Activated CD4-positive, alpha-beta memory T cell treated with anti-CD3 and anti-CD28 coated beads, Interleukin-2, amount 10 ng/mL, durations not matched to agents 7 days and 5 days (primary cell): ENCODE data around the gene PAX8. TPM values are rescaled to one million over a fixed set of nuclear protein-coding genes. Genes with fewer than 3 reads are reported as not detected.
A peak's percentile ranks its signal among the peaks of the same experiment; 100 is the strongest.
"Not testable (repeated sequence)": the region's sequence is repeated elsewhere in the genome, so short reads cannot be mapped to it uniquely, and the experiment has no call there.

Experiments used
- CTCF ChIA-PET: fragments of 350-600 bp; sonication (Branson Sonifier 250); formaldehyde crosslinking; loops from one replicate; lab custom pipeline; 2021; ENCODE audit warnings: antibody characterized with exemption, inconsistent platforms; lab: Charles Lee
- POLR2A ChIA-PET: fragments of 350-600 bp; sonication (Branson Sonifier 250); formaldehyde crosslinking; loops from one replicate; lab custom pipeline; 2021; ENCODE audit warnings: antibody characterized with exemption; lab: Charles Lee
- DNase-seq: peaks from one replicate; pipeline ENCODE4 v3.0.0-alpha.2; 2020
- H3K27ac Mint-ChIP-seq: one replicate; pipeline ENCODE4 v1.8.0; 2021; ENCODE audit warnings: mild to moderate bottlenecking, mixed read lengths
- H3K27me3 Mint-ChIP-seq: one replicate; pipeline ENCODE4 v1.8.0; 2021; ENCODE audit warnings: mixed read lengths
- H3K36me3 Mint-ChIP-seq: one replicate; pipeline ENCODE4 v1.8.0; 2021; ENCODE audit warnings: low read depth, mixed read lengths
- H3K4me1 Mint-ChIP-seq: one replicate; pipeline ENCODE4 v1.8.0; 2021; ENCODE audit warnings: mixed read lengths
- H3K4me3 Mint-ChIP-seq: one replicate; pipeline ENCODE4 v1.8.0; 2021; ENCODE audit warnings: mild to moderate bottlenecking, mixed read lengths
- H3K9me3 Mint-ChIP-seq: one replicate; pipeline ENCODE4 v1.8.0; 2021; ENCODE audit warnings: mixed read lengths
- total RNA-seq, 2 experiments: library from RNA; stranded (reverse); gene quantifications; one replicate each; pipeline ENCODE4 v1.2.3, GENCODE V29; 2021

PAX8 gene
- 1 to 10 TPM; 1.7 TPM for total RNA-seq

- Mint-ChIP-seq H3K9me3 (no peaks in the 10 kb centered on the region), H3K4me3 (no peak within 1 kb of the TSS), H3K27me3 (peaks cover 78% of the 10 kb centered on the region), H3K27ac (no peak within 1 kb of the TSS), H3K4me1 (peaks cover 4% of the 10 kb centered on the region), H3K36me3 (no peaks in the 10 kb centered on the region)
- DNase-seq = no peak
- POLR2A ChIA-PET = no interaction called here
- CTCF ChIA-PET = no interaction called here
These were observed at the start of gene PAX8 for GRCh38 chr2:113278742-113279139. PAX8 (minus strand) TSS chr2:113278921; CDS start chr2:113278394, 527 bp downstream.

GRCh38 chr2:113328043-113328442, 49.3 kb upstream of the PAX8 start:
- peaks cover 14% of the 10 kb centered on the region for H3K27me3 Mint-ChIP-seq
- POLR2A ChIA-PET = no interaction called here
- H3K9me3 Mint-ChIP-seq = no peaks in the 10 kb centered on the region
- CTCF ChIA-PET = no interaction called here
- peaks cover 17% of the 10 kb centered on the region for H3K4me1 Mint-ChIP-seq
- no peak for DNase-seq
- no peaks in the 10 kb centered on the region for H3K36me3 Mint-ChIP-seq
- no peak overlapping the region for H3K27ac Mint-ChIP-seq
- no peak overlapping the region for H3K4me3 Mint-ChIP-seq

- peaks cover 24% of the 10 kb centered on the region for H3K27me3 Mint-ChIP-seq
- H3K27ac Mint-ChIP-seq, H3K36me3 Mint-ChIP-seq, H3K9me3 Mint-ChIP-seq, CTCF ChIA-PET, POLR2A ChIA-PET, DNase-seq: not testable (repeated sequence)
- H3K4me1 Mint-ChIP-seq = peaks cover 17% of the 10 kb centered on the region
- peak overlapping the region; percentile 43 for H3K4me3 Mint-ChIP-seq
These were observed 46.5 kb upstream of the PAX8 start for GRCh38 chr2:113325161-113325731.

- POLR2A ChIA-PET = no interaction called here
- H3K9me3 Mint-ChIP-seq = no peaks in the 10 kb centered on the region
- no peak overlapping the region for H3K27ac Mint-ChIP-seq
- DNase-seq = peak; percentile 23
- H3K27me3 Mint-ChIP-seq = peaks cover 24% of the 10 kb centered on the region
- peak overlapping the region; percentile 54 for H3K4me3 Mint-ChIP-seq
- H3K36me3 Mint-ChIP-seq = no peaks in the 10 kb centered on the region
- CTCF ChIA-PET = no interaction called here
- H3K4me1 Mint-ChIP-seq = peaks cover 17% of the 10 kb centered on the region
These were observed 46.0 kb upstream of the PAX8 start for GRCh38 chr2:113324684-113325160.

- DNase-seq, H3K27ac Mint-ChIP-seq, POLR2A ChIA-PET, H3K9me3 Mint-ChIP-seq, H3K4me3 Mint-ChIP-seq, H3K36me3 Mint-ChIP-seq: not testable (repeated sequence)
- H3K4me1 Mint-ChIP-seq = peaks cover 12% of the 10 kb centered on the region
- peaks cover 26% of the 10 kb centered on the region for H3K27me3 Mint-ChIP-seq
- CTCF ChIA-PET = interaction anchor here (1.0 kb wide), 1 partner anchor 47 kb away, joined by 3 read pairs; no protein-coding TSS in a partner anchor
These were observed 44.4 kb upstream of the PAX8 start for GRCh38 chr2:113323129-113323528.

GRCh38 chr2:113320106-113320505, 41.4 kb upstream of the PAX8 start:
- DNase-seq, H3K9me3 Mint-ChIP-seq, POLR2A ChIA-PET, H3K36me3 Mint-ChIP-seq, CTCF ChIA-PET, H3K27ac Mint-ChIP-seq, H3K4me1 Mint-ChIP-seq, H3K4me3 Mint-ChIP-seq: not testable (repeated sequence)
- peaks cover 40% of the 10 kb centered on the region for H3K27me3 Mint-ChIP-seq

- H3K4me3 Mint-ChIP-seq, CTCF ChIA-PET, DNase-seq, H3K9me3 Mint-ChIP-seq, H3K27ac Mint-ChIP-seq, POLR2A ChIA-PET, H3K36me3 Mint-ChIP-seq, H3K4me1 Mint-ChIP-seq: not testable (repeated sequence)
- peaks cover 40% of the 10 kb centered on the region for H3K27me3 Mint-ChIP-seq
These were observed 40.2 kb upstream of the PAX8 start for GRCh38 chr2:113318941-113319340.

GRCh38 chr2:113316085-113316484, 37.4 kb upstream of the PAX8 start:
- CTCF ChIA-PET = no interaction called here
- peaks cover 3% of the 10 kb centered on the region for H3K4me1 Mint-ChIP-seq
- H3K27ac Mint-ChIP-seq = no peak overlapping the region
- H3K9me3 Mint-ChIP-seq = no peaks in the 10 kb centered on the region
- H3K4me3 Mint-ChIP-seq = no peak overlapping the region
- H3K36me3 Mint-ChIP-seq = no peaks in the 10 kb centered on the region
- POLR2A ChIA-PET = no interaction called here
- peaks cover 31% of the 10 kb centered on the region for H3K27me3 Mint-ChIP-seq
- no peak for DNase-seq

- H3K4me3 Mint-ChIP-seq, POLR2A ChIA-PET, H3K36me3 Mint-ChIP-seq, H3K9me3 Mint-ChIP-seq, H3K4me1 Mint-ChIP-seq, CTCF ChIA-PET, DNase-seq, H3K27ac Mint-ChIP-seq: not testable (repeated sequence)
- H3K27me3 Mint-ChIP-seq = peaks cover 31% of the 10 kb centered on the region
These were observed 35.9 kb upstream of the PAX8 start for GRCh38 chr2:113314663-113315062.

GRCh38 chr2:113314176-113314575, 35.5 kb upstream of the PAX8 start:
- H3K4me1 Mint-ChIP-seq, POLR2A ChIA-PET, H3K4me3 Mint-ChIP-seq, H3K27ac Mint-ChIP-seq, H3K9me3 Mint-ChIP-seq, CTCF ChIA-PET, DNase-seq, H3K36me3 Mint-ChIP-seq: not testable (repeated sequence)
- peaks cover 31% of the 10 kb centered on the region for H3K27me3 Mint-ChIP-seq

- H3K27ac Mint-ChIP-seq, H3K36me3 Mint-ChIP-seq, CTCF ChIA-PET, H3K4me3 Mint-ChIP-seq, DNase-seq, H3K9me3 Mint-ChIP-seq, POLR2A ChIA-PET, H3K4me1 Mint-ChIP-seq: not testable (repeated sequence)
- peaks cover 35% of the 10 kb centered on the region for H3K27me3 Mint-ChIP-seq
These were observed 33.1 kb upstream of the PAX8 start for GRCh38 chr2:113311781-113312180.

GRCh38 chr2:113311191-113311590, 32.5 kb upstream of the PAX8 start:
- POLR2A ChIA-PET, H3K4me3 Mint-ChIP-seq, H3K4me1 Mint-ChIP-seq, H3K36me3 Mint-ChIP-seq, DNase-seq, H3K27ac Mint-ChIP-seq, H3K9me3 Mint-ChIP-seq, CTCF ChIA-PET: not testable (repeated sequence)
- H3K27me3 Mint-ChIP-seq = peaks cover 33% of the 10 kb centered on the region

GRCh38 chr2:113309655-113310387, 31.1 kb upstream of the PAX8 start:
- POLR2A ChIA-PET = no interaction called here

More at GRCh38 chr2:113309655-113310387, 31.1 kb upstream of the PAX8 start:
- Mint-ChIP-seq H3K36me3 (no peaks in the 10 kb centered on the region), H3K9me3 (no peaks in the 10 kb centered on the region), H3K27me3 (peaks cover 25% of the 10 kb centered on the region), H3K4me3 (no peak overlapping the region), H3K27ac (no peak overlapping the region), H3K4me1 (no peaks in the 10 kb centered on the region)
- CTCF ChIA-PET = no interaction called here
- DNase-seq = no peak
